ENCODE data around the gene OTOG.

DNA sequence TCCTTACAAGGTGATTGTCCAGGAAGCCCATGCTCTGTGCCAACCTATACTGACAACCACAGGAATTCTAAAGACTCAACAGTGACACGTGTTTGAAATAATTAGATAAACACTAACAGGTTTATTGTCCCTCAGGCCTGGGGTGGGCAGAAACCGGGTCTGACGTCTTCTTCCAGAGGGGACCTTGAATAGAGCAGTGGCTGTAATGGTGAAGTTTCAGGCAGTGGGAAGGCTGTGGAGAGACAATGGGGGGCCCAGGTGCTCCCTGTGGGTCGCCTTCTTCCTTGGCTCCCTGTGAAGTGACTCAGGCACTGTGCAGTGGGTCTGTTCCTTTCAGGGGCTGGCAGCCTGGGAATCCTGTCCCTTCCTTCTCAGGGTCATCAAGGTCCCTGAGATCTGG lies 54.6 kb downstream of the OTOG start:
- no peak for TF ChIP-seq ZNF530 (tag by site-specific recombination; IDR thresholded peaks at IDR 0.05; ENCODE audit: low read depth)
- TF ChIP-seq, protein P1, sequence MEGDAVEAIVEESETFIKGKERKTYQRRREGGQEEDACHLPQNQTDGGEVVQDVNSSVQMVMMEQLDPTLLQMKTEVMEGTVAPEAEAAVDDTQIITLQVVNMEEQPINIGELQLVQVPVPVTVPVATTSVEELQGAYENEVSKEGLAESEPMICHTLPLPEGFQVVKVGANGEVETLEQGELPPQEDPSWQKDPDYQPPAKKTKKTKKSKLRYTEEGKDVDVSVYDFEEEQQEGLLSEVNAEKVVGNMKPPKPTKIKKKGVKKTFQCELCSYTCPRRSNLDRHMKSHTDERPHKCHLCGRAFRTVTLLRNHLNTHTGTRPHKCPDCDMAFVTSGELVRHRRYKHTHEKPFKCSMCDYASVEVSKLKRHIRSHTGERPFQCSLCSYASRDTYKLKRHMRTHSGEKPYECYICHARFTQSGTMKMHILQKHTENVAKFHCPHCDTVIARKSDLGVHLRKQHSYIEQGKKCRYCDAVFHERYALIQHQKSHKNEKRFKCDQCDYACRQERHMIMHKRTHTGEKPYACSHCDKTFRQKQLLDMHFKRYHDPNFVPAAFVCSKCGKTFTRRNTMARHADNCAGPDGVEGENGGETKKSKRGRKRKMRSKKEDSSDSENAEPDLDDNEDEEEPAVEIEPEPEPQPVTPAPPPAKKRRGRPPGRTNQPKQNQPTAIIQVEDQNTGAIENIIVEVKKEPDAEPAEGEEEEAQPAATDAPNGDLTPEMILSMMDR (tag by site-specific recombination; IDR thresholded peaks at IDR 0.05) = no peak
- TF ChIP-seq TRIM28 (IDR thresholded peaks at IDR 0.05; ENCODE audit: borderline replicate concordance, low read length) = no peak
- no peak for TF ChIP-seq ZBTB7A (tag by site-specific recombination; IDR thresholded peaks at IDR 0.05; ENCODE audit: low read depth)
- TF ChIP-seq SP2 (tag by site-specific recombination; IDR thresholded peaks at IDR 0.05) = no peak
- TF ChIP-seq ZSCAN16 (tag by site-specific recombination; IDR thresholded peaks at IDR 0.05) = no peak
- no peak for TF ChIP-seq PRDM1 (tag by site-specific recombination; IDR thresholded peaks at IDR 0.05)
- TF ChIP-seq, protein P2, sequence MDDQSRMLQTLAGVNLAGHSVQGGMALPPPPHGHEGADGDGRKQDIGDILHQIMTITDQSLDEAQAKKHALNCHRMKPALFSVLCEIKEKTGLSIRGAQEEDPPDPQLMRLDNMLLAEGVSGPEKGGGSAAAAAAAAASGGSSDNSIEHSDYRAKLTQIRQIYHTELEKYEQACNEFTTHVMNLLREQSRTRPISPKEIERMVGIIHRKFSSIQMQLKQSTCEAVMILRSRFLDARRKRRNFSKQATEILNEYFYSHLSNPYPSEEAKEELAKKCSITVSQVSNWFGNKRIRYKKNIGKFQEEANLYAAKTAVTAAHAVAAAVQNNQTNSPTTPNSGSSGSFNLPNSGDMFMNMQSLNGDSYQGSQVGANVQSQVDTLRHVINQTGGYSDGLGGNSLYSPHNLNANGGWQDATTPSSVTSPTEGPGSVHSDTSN (CRISPR knock-in tag; IDR thresholded peaks at IDR 0.05) = no peak

All from HEK293 (cell line).